NT2/D1 (cell line): ENCODE data around the gene TERB2.
"Not testable (repeated sequence)": the region's sequence is repeated elsewhere in the genome, so short reads cannot be mapped to it uniquely, and the experiment has no call there.

Experiments
- DNase-seq: peaks from one replicate; pipeline ENCODE4 v3.0.0-alpha.2; 2011; ENCODE audit warnings: low read depth, low spot score
- H3K27me3 ChIP-seq: 2 replicates; pipeline ENCODE4 v1.6.0; 2011; ENCODE audit warnings: mild to moderate bottlenecking; ENCODE audit not compliant: insufficient read length, insufficient read depth
- H3K36me3 ChIP-seq: 2 replicates; pipeline ENCODE4 v1.6.1; 2011; ENCODE audit warnings: mild to moderate bottlenecking, low read length, mixed read lengths; ENCODE audit not compliant: insufficient read depth, insufficient read length
- H3K4me1 ChIP-seq: 2 replicates; pipeline ENCODE4 v1.5.1; 2011; ENCODE audit not compliant: insufficient read depth, insufficient read length
- H3K4me3 ChIP-seq: 2 replicates; pipeline ENCODE4 v1.5.1; 2011; ENCODE audit warnings: low read depth; ENCODE audit not compliant: insufficient read length
- H3K9ac ChIP-seq: 2 replicates; pipeline ENCODE4 v1.6.0; 2011; ENCODE audit warnings: low read depth; ENCODE audit not compliant: insufficient read length
- H3K9me3 ChIP-seq: 2 replicates; pipeline ENCODE4 v1.5.1; 2011; ENCODE audit warnings: mild to moderate bottlenecking, low read length; ENCODE audit not compliant: insufficient read depth
- SUZ12 ChIP-seq: IDR thresholded peaks from 2 replicates; pipeline ENCODE4 v1.6.1; 2011; ENCODE audit not compliant: insufficient read length, insufficient read depth; ENCODE audit errors: extremely low read depth
- YY1 ChIP-seq: IDR thresholded peaks from 2 replicates; pipeline ENCODE4 v1.6.1; 2011; ENCODE audit not compliant: insufficient read length, insufficient read depth
- ZNF274 ChIP-seq: IDR thresholded peaks from 2 replicates; pipeline ENCODE4 v1.6.1; 2011; ENCODE audit warnings: mild to moderate bottlenecking, low read depth, low read length

The TERB2 gene

DNA sequence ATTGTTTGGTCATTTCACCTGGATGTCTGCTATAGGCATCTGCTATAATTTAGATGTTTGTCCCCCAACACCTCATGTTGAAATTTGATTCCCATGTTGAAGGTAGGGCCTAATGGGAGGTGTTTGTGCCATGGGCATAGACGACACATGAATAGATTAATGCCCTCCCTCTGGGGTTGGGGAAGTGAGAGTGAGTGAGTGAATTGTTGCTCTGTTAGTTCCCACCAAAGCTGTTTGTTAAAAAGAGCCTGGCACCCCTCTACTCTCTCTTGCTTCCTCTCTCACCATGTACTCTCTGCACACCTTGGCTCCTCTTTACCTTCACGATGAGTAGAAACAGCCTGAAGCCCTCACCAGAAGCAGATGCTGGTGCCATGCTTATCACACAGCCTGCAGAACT is 42.6 kb downstream of the TERB2 start:
- Histone ChIP-seq H3K9ac (no peak overlapping the region), H3K4me1 (no peaks in the 10 kb centered on the region), H3K36me3 (no peaks in the 10 kb centered on the region), H3K27me3 (no peaks in the 10 kb centered on the region), H3K4me3 (no peak overlapping the region), H3K9me3 (no peaks in the 10 kb centered on the region)
- no peak for DNase-seq
- TF ChIP-seq ZNF274 (no peak), SUZ12 (no peak), YY1 (no peak)

DNA sequence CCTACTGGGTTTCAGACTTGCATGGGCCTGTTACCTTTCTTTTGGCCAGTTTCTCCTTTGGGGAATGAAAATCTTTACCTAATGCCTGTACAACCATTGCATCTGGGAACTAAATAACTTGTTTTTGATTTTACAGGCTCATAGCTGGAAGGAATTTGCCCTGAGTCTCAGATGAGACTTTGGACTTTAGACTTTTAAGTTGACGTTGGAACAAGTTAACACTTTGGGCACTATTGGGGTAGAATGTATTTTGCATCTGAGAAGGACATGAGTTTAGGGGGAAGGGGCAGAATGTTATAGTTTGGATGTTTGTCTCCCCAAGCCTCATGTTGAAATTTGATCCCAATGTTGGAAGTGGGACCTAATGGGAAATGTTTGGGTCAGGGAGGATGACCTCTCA is 44.7 kb downstream of the TERB2 start:
- not testable (repeated sequence) for H3K9me3 ChIP-seq, H3K36me3 ChIP-seq, DNase-seq, H3K4me1 ChIP-seq, H3K4me3 ChIP-seq, H3K27me3 ChIP-seq, H3K9ac ChIP-seq

DNA sequence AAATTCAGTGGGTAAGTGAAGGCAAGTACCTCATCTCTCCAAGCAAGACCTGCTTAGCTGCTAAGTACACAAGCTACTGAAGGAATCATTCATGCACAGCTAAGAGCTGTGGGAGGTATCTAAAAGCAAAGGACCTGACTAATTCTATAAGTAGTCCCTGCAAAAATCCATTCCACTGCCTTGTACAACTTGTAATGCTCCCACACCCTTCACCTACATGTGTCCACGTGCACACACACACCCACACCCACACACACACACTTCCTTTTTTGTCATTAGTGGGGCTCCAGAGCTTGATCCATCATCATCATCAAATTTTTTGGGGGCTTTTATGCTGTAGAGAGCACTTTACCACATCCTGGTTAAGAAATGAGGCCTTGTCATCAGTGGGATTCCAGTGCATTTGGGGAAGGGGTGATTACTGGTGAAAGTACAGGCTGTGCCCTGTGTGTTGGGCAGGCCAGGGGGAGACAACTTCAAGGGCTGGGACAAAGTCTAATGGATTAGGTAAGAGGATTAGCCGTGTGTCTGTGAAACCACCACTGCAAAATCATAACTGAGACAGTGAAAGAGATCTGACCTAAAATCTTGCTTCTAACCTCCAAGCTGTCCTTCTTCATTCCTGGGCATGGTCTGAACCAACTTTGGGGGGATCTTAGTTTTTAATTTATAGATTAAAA is 47.4 kb downstream of the TERB2 start:
- not testable (repeated sequence) for H3K9me3 ChIP-seq, H3K27me3 ChIP-seq, H3K4me1 ChIP-seq, H3K9ac ChIP-seq, H3K36me3 ChIP-seq, H3K4me3 ChIP-seq, DNase-seq

DNA sequence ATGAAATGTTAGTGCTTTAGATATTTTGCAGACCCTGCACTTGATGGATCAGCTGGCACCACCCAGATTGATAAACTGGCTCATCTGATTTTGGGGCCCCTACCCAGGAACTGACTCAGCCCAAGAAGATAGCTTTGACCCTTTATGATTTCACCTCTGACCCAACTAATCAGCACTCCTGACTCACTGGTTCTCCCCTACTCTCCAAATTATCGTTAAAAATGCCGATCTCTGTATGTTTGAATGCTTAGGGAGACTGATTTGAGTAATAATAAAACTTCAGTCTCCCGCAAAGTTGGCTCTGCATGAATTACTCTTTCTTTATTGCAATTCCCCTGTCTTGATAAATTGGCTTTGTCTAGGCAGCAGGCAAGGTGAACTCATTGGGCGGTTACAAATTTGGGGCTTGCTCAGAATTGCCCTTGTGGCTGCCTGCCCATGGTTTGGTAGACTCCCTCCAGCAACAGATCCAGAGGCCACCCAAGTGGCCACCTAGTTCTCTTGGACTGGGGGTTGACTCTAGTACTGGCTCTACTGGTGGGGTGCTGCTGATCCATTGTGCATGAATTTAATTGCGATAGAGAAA is 48.2 kb downstream of the TERB2 start:
- DNase-seq, H3K27me3 ChIP-seq, H3K36me3 ChIP-seq, H3K9me3 ChIP-seq, H3K9ac ChIP-seq, H3K4me1 ChIP-seq, H3K4me3 ChIP-seq: not testable (repeated sequence)

DNA sequence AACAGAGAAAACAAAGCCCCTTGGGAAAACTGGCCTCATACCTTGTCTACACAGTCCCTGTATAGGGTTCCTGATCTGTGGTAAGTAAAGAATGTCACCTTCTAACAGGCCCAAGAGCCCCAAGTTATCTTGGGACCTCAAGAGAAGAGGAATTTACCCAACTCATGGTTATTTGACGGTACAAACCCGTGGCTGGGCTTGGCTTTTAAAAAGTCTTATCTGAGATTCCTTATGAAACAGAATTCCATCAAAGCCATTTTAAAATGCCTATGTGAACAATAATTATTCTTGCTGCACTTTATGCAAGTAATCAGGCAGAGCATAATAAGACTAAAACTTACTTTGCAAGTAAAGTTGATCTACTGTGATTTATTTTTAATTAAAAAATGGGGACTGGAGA is 52.6 kb downstream of the TERB2 start:
- no peak overlapping the region for H3K9ac ChIP-seq
- no peaks in the 10 kb centered on the region for H3K36me3 ChIP-seq
- TF ChIP-seq ZNF274 = no peak
- TF ChIP-seq SUZ12 = no peak
- TF ChIP-seq YY1 = no peak
- H3K9me3 ChIP-seq = peaks cover 4% of the 10 kb centered on the region; the same call in 1 of the 2 replicates
- H3K4me1 ChIP-seq = no peaks in the 10 kb centered on the region
- no peaks in the 10 kb centered on the region for H3K27me3 ChIP-seq
- no peak for DNase-seq
- no peak overlapping the region for H3K4me3 ChIP-seq

DNA sequence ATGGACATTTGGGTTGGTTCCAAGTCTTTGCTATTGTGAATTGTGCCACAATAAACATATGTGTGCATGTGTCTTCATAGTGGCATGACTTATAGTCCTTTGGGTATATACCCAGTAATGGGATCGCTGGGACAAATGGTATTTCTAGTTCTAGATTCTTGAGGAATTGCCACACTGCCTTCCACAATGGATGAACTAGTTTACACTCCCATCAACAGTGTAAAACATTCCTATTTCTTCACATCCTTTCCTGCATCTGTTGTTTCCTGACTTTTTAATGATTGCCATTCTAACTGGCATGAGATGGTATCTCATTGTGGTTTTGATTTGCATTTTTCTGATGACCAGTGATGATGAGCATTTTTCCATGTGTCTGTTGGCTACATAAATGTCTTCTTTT is 58.6 kb downstream of the TERB2 start:
- not testable (repeated sequence) for H3K36me3 ChIP-seq, H3K4me1 ChIP-seq, H3K9me3 ChIP-seq, H3K4me3 ChIP-seq, DNase-seq, H3K9ac ChIP-seq, H3K27me3 ChIP-seq

DNA sequence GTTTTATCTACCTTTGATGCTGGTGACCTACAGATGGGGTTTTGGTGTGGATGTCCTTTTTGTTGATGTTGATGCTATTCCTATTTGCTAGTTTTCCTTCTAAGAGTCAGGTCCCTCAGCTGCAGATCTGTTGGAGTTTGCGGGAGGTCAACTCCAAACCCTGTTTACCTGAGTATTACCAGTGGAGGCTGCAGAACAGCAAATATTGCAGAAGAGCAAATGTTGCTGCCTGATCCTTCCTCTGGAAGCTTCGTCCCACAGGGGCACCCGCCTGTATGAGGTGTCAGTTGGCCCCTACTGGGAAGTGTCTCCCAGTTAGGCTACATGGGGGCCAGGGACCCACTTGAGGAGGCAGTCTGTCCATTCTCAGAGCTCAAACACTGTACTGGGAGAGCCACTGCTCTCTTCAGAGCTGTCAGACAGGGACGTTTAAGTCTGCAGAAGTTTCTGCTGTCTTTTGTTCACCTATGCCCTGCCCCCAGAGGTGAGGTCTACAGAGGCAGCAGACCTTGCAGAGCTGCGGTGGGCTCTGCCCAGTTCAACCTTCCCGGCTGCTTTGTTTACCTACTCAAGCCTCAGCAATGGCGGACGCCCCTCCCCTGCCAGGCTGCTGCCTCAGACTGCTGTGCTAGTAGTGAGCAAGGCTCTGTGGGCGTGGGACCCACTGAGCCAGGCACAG is 63.9 kb downstream of the TERB2 start:
- H3K9me3 ChIP-seq, H3K27me3 ChIP-seq, H3K4me3 ChIP-seq, DNase-seq, H3K36me3 ChIP-seq, H3K4me1 ChIP-seq, H3K9ac ChIP-seq: not testable (repeated sequence)

DNA sequence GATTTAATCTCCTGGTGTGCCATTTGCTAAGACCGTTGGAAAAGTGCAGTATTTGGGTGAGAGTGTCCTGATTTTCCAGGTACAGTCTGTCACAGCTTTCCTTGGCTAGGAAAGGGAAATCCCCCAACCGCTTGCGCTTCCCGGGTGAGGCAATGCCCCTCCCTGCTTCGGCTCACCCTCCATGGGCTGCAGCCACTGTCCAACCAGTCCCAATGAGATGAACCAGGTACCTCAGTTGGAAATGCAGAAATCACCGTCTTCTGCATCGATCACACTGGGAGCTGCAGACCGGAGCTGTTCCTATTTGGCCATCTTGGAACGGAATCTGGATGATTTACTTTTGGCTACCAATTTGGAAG is 64.4 kb downstream of the TERB2 start:
- not testable (repeated sequence) for DNase-seq, H3K4me3 ChIP-seq, H3K4me1 ChIP-seq, H3K9me3 ChIP-seq, H3K27me3 ChIP-seq, H3K9ac ChIP-seq, H3K36me3 ChIP-seq
